ENCODE data around the gene PPARG.

DNA sequence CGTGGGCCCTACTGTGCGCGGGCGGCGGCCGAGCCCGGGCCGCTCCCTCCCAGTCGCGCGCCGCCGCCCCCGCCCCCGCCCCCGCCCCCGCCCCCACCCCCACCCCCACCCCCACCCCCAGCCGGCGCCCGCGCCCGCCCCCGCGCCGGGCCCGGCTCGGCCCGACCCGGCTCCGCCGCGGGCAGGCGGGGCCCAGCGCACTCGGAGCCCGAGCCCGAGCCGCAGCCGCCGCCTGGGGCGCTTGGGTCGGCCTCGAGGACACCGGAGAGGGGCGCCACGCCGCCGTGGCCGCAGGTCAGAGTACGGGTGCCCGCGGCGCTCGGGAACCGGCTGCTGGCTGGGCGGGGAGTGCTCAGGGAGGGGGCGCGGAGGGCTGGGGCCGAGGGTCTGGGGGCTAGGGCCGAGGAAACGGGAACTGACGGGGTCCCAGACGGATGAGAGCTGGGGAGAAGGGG lies 1.1 kb upstream of the PPARG start:
- TF ChIP-seq POLR2A (IDR thresholded peaks at IDR 0.05) (peak in 1 of 2 donors; percentile 8), POLR2AphosphoS5 (IDR thresholded peaks at IDR 0.05; ENCODE audit: insufficient read depth in 1 of 2, low read depth in 1 of 2) (no peak)
- TF ChIP-seq, protein P1, sequence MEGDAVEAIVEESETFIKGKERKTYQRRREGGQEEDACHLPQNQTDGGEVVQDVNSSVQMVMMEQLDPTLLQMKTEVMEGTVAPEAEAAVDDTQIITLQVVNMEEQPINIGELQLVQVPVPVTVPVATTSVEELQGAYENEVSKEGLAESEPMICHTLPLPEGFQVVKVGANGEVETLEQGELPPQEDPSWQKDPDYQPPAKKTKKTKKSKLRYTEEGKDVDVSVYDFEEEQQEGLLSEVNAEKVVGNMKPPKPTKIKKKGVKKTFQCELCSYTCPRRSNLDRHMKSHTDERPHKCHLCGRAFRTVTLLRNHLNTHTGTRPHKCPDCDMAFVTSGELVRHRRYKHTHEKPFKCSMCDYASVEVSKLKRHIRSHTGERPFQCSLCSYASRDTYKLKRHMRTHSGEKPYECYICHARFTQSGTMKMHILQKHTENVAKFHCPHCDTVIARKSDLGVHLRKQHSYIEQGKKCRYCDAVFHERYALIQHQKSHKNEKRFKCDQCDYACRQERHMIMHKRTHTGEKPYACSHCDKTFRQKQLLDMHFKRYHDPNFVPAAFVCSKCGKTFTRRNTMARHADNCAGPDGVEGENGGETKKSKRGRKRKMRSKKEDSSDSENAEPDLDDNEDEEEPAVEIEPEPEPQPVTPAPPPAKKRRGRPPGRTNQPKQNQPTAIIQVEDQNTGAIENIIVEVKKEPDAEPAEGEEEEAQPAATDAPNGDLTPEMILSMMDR (IDR thresholded peaks at IDR 0.05), result no peak

Measured in vagina (tissue), 2 donors.